Fibroblast of lung (primary cell): ENCODE data around the gene FIP1L1.

ENCODE experiments used
- EZH2 ChIP-seq: IDR thresholded peaks from 2 replicates; pipeline ENCODE4 v1.5.1; 2012; ENCODE audit warnings: low read length, control low read depth, mild to moderate bottlenecking; ENCODE audit errors: missing control alignments
- TF ChIP-seq, protein P1 (sequence below), 2 donors: IDR thresholded peaks in 1 of 2; conservative IDR thresholded peaks in 1 of 2; 1 replicate in 1 of 2; 2 replicates in 1 of 2; pipeline ENCODE4 v1.5.1; 2011 to 2012; ENCODE audit warnings: low read length in 2 of 2, control low read depth in 1 of 2, inconsistent platforms in 1 of 2, low read depth in 1 of 2, mild to moderate bottlenecking in 1 of 2

GRCh38 chr4:53465891-53466290, 88.5 kb downstream of the FIP1L1 start:
- TF ChIP-seq, protein P1, sequence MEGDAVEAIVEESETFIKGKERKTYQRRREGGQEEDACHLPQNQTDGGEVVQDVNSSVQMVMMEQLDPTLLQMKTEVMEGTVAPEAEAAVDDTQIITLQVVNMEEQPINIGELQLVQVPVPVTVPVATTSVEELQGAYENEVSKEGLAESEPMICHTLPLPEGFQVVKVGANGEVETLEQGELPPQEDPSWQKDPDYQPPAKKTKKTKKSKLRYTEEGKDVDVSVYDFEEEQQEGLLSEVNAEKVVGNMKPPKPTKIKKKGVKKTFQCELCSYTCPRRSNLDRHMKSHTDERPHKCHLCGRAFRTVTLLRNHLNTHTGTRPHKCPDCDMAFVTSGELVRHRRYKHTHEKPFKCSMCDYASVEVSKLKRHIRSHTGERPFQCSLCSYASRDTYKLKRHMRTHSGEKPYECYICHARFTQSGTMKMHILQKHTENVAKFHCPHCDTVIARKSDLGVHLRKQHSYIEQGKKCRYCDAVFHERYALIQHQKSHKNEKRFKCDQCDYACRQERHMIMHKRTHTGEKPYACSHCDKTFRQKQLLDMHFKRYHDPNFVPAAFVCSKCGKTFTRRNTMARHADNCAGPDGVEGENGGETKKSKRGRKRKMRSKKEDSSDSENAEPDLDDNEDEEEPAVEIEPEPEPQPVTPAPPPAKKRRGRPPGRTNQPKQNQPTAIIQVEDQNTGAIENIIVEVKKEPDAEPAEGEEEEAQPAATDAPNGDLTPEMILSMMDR (conservative IDR thresholded peaks at IDR 0.05 in 1 of 2, IDR thresholded peaks at IDR 0.05 in 1 of 2; ENCODE audit: low read depth in 1 of 2, low read length in 2 of 2), result no peak
- TF ChIP-seq EZH2, result no peak
